Stomach (tissue), 4 donors: ENCODE data around the gene TMEM245.

Experiments used
- EP300 ChIP-seq: sonication (generic); formaldehyde crosslinking; IDR thresholded peaks from one replicate; pipeline ENCODE4 v1.6.1; 2017; ENCODE audit warnings: antibody characterized with exemption
- POLR2A ChIP-seq, 4 donors: fragments of 450-650 bp; IDR thresholded peaks; one replicate each; pipeline ENCODE4 v1.6.1; 2016; ENCODE audit warnings: antibody characterized with exemption in 4 of 4, control low read depth in 2 of 4, mild to moderate bottlenecking in 1 of 4, moderate library complexity in 1 of 4
- POLR2AphosphoS5 ChIP-seq, 3 donors: sonication (generic); formaldehyde crosslinking; IDR thresholded peaks; one replicate each; pipeline ENCODE4 v1.6.1; 2016; ENCODE audit warnings: antibody characterized with exemption in 3 of 3
- TF ChIP-seq, protein P1 (sequence below), 7 experiments: fragments of 450-650 bp in 4 of 7; fragments of 200-600 bp in 3 of 7; sonication (generic) in 3 of 7; IDR thresholded peaks; one replicate each; pipeline ENCODE4 v1.5.1; 2016 to 2019; ENCODE audit warnings: antibody characterized with exemption in 7 of 7, control low read depth in 2 of 7, mild to moderate bottlenecking in 1 of 7

- TF ChIP-seq, protein P1, sequence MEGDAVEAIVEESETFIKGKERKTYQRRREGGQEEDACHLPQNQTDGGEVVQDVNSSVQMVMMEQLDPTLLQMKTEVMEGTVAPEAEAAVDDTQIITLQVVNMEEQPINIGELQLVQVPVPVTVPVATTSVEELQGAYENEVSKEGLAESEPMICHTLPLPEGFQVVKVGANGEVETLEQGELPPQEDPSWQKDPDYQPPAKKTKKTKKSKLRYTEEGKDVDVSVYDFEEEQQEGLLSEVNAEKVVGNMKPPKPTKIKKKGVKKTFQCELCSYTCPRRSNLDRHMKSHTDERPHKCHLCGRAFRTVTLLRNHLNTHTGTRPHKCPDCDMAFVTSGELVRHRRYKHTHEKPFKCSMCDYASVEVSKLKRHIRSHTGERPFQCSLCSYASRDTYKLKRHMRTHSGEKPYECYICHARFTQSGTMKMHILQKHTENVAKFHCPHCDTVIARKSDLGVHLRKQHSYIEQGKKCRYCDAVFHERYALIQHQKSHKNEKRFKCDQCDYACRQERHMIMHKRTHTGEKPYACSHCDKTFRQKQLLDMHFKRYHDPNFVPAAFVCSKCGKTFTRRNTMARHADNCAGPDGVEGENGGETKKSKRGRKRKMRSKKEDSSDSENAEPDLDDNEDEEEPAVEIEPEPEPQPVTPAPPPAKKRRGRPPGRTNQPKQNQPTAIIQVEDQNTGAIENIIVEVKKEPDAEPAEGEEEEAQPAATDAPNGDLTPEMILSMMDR (IDR thresholded peaks at IDR 0.05) = no peak
- TF ChIP-seq POLR2A (IDR thresholded peaks at IDR 0.05) (no peak), EP300 (no peak), POLR2AphosphoS5 (IDR thresholded peaks at IDR 0.05) (no peak)
These were observed 151.8 kb downstream of the TMEM245 start for GRCh38 chr9:108967916-108968315.
